ENCODE results near the gene ZFAND2B.

Gene ZFAND2B

DNA sequence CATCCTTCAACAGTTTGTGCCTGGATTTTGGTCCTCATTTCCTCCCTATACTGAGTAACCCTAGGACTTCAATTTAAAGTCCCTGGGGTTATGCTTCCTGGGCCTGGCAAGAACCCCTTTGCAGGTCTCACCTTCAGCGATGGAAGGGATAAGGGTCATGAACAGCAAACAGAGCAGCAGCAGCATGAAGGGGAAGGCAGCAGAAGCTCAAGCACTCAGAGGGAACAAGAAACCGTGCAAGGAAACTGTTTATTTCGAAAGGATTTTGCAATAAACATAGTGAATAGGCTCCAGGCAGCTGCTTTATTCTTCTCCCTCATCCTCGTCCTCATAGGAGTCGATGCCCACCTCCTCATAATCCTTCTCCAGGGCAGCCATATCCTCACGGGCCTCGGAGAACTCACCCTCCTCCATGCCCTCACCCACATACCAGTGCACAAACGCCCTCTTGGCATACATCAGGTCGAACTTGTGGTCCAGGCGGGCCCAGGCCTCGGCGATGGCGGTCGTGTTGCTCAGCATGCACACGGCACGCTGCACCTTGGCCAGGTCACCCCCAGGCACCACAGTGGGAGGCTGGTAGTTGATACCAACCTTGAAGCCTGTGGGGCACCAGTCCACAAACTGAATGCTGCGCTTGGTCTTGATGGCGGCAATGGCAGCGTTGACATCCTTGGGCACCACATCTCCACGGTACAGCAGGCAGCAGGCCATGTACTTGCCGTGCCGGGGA is 43.6 kb downstream of the ZFAND2B start:
- H3K27me3 ChIP-seq (ENCODE audit: insufficient read depth, poor library complexity, severe bottlenecking), result no peaks in the 10 kb centered on the region
- no peaks in the 10 kb centered on the region for H3K9me3 ChIP-seq (ENCODE audit: severe bottlenecking)
- DNase-seq (ENCODE audit: low spot score), result no peak
- ATAC-seq (ENCODE audit: low read depth), result no peak
- TF ChIP-seq, protein P1, sequence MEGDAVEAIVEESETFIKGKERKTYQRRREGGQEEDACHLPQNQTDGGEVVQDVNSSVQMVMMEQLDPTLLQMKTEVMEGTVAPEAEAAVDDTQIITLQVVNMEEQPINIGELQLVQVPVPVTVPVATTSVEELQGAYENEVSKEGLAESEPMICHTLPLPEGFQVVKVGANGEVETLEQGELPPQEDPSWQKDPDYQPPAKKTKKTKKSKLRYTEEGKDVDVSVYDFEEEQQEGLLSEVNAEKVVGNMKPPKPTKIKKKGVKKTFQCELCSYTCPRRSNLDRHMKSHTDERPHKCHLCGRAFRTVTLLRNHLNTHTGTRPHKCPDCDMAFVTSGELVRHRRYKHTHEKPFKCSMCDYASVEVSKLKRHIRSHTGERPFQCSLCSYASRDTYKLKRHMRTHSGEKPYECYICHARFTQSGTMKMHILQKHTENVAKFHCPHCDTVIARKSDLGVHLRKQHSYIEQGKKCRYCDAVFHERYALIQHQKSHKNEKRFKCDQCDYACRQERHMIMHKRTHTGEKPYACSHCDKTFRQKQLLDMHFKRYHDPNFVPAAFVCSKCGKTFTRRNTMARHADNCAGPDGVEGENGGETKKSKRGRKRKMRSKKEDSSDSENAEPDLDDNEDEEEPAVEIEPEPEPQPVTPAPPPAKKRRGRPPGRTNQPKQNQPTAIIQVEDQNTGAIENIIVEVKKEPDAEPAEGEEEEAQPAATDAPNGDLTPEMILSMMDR (IDR thresholded peaks at IDR 0.05; ENCODE audit: poor library complexity, severe bottlenecking), result no peak
- H3K4me1 ChIP-seq (ENCODE audit: insufficient read depth, poor library complexity, severe bottlenecking), result peaks cover 43% of the 10 kb centered on the region
- H3K27ac ChIP-seq (ENCODE audit: poor library complexity, severe bottlenecking), result peak overlapping the region; percentile 97
- no peak overlapping the region for H3K4me3 ChIP-seq (ENCODE audit: severe bottlenecking)
- H3K36me3 ChIP-seq (ENCODE audit: low read depth), result peaks cover 48% of the 10 kb centered on the region

DNA sequence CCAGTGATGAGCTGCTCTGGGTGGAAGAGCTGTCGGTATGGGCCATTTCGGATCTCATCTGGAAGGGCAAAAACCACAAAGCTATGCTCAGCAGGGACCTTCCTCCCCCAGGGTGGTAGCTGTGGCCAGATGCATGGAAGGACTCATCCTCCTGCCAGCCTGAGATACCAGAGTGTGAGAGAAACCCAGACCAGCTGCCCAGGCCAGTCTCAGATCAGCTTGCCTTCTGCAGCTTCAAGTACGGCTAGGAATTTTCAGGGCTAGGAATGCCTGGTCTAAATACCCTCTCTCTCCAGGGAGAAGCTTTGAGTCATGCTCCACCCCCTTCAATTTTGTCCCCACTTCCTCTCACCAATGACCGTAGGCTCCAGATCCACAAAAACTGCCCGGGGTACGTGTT is 45.1 kb downstream of the ZFAND2B start:
- H3K36me3 ChIP-seq (ENCODE audit: low read depth), result peaks cover 44% of the 10 kb centered on the region
- no peaks in the 10 kb centered on the region for H3K27me3 ChIP-seq (ENCODE audit: insufficient read depth, poor library complexity, severe bottlenecking)
- no peak for ATAC-seq (ENCODE audit: low read depth)
- DNase-seq (ENCODE audit: low spot score), result no peak
- H3K27ac ChIP-seq (ENCODE audit: poor library complexity, severe bottlenecking), result peak overlapping the region; percentile 97
- H3K9me3 ChIP-seq (ENCODE audit: severe bottlenecking), result no peaks in the 10 kb centered on the region
- TF ChIP-seq, protein P1 (IDR thresholded peaks at IDR 0.05; ENCODE audit: poor library complexity, severe bottlenecking), result no peak
- peaks cover 43% of the 10 kb centered on the region for H3K4me1 ChIP-seq (ENCODE audit: insufficient read depth, poor library complexity, severe bottlenecking)
- peak overlapping the region; percentile 67 for H3K4me3 ChIP-seq (ENCODE audit: severe bottlenecking)

DNA sequence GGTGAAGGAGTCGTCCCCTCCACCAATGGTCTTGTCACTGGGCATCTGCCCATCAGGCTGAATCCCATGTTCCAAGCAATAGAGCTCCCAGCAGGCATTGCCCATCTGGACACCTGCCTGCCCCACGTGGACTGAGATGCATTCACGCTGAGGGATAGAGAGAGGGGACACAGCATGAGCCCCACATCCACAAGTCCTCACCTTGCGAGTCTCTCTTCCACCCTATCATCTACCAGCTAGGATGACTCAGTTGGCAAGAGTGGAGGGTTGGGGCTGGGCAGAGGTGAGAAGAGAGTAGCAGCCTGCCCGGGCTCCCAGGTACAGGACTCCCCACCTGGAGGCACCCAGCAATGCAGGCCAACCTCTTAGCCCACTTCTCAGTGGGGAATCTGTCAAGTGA is 45.5 kb downstream of the ZFAND2B start:
- peak overlapping the region; percentile 97 for H3K27ac ChIP-seq (ENCODE audit: poor library complexity, severe bottlenecking)
- TF ChIP-seq, protein P1 (IDR thresholded peaks at IDR 0.05; ENCODE audit: poor library complexity, severe bottlenecking), result no peak
- peak; percentile 69 for DNase-seq (ENCODE audit: low spot score)

DNA sequence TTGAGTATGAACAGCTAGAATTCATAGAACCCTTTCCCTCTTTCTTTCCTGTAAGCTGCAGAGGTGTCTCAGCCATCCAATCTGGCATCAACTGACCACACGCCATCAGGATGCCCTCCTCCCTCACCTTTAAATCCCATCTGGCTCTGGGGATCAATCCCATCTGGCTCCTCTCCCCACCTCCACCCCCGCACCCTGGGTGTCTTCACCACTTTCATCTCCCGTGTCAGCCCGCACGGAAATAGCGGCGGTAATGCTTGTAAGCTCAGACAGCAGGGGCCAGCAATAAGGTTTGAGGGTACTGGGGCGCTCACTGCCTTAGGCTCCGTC is 46.0 kb downstream of the ZFAND2B start:
- peaks cover 35% of the 10 kb centered on the region for H3K36me3 ChIP-seq (ENCODE audit: low read depth)
- ATAC-seq (ENCODE audit: low read depth) (no peak), DNase-seq (ENCODE audit: low spot score) (no peak)
- peaks cover 43% of the 10 kb centered on the region for H3K4me1 ChIP-seq (ENCODE audit: insufficient read depth, poor library complexity, severe bottlenecking)
- TF ChIP-seq, protein P1 (IDR thresholded peaks at IDR 0.05; ENCODE audit: poor library complexity, severe bottlenecking), result no peak
- peak overlapping the region; percentile 67 for H3K4me3 ChIP-seq (ENCODE audit: severe bottlenecking)
- peak overlapping the region; percentile 97 for H3K27ac ChIP-seq (ENCODE audit: poor library complexity, severe bottlenecking)
- H3K27me3 ChIP-seq (ENCODE audit: insufficient read depth, poor library complexity, severe bottlenecking), result no peaks in the 10 kb centered on the region
- no peaks in the 10 kb centered on the region for H3K9me3 ChIP-seq (ENCODE audit: severe bottlenecking)

More for the DNA sequence above, 45.5 kb downstream of the ZFAND2B start:
- no peaks in the 10 kb centered on the region for H3K27me3 ChIP-seq (ENCODE audit: insufficient read depth, poor library complexity, severe bottlenecking)
- H3K4me1 ChIP-seq (ENCODE audit: insufficient read depth, poor library complexity, severe bottlenecking), result peaks cover 43% of the 10 kb centered on the region
- no peaks in the 10 kb centered on the region for H3K9me3 ChIP-seq (ENCODE audit: severe bottlenecking)
- peaks cover 39% of the 10 kb centered on the region for H3K36me3 ChIP-seq (ENCODE audit: low read depth)
- H3K4me3 ChIP-seq (ENCODE audit: severe bottlenecking), result peak overlapping the region; percentile 67
- peak; percentile 12; the same call in 2 of the 3 replicates for ATAC-seq (ENCODE audit: low read depth)

All from RWPE2 (cell line).